Spleen (tissue), 11 donors: ENCODE data around the gene ABCC5. TPM values are rescaled to one million over a fixed set of nuclear protein-coding genes. Genes with fewer than 3 reads are reported as not detected.
A peak's percentile ranks its signal among the peaks of the same experiment; 100 is the strongest.

Source experiments
- DNase-seq: peaks from one replicate; pipeline ENCODE4 v3.0.0-alpha.2; 2020
- H3K27ac ChIP-seq, 8 donors: fragments of 200-600 bp; sonication (generic) in 7 of 8; 1 replicate in 4 of 8; 2 replicates in 4 of 8; pipeline versions ENCODE4 v1.5.0 to v1.8.0; 2016 to 2021; ENCODE audit warnings: inconsistent platforms in 4 of 8, mild to moderate bottlenecking in 4 of 8, moderate library complexity in 1 of 8
- H3K27me3 ChIP-seq, 7 donors: fragments of 200-600 bp; sonication (generic) in 6 of 7; replicated peaks in 1 of 7; 1 replicate in 4 of 7; 2 replicates in 3 of 7; pipeline versions ENCODE4 v1.5.0 to v1.8.0; 2016 to 2021; ENCODE audit warnings: inconsistent platforms in 3 of 7, mild to moderate bottlenecking in 1 of 7
- H3K36me3 ChIP-seq, 6 donors: fragments of 200-600 bp; sonication (generic) in 5 of 6; 1 replicate in 4 of 6; 2 replicates in 2 of 6; pipeline versions ENCODE4 v1.5.0 to v1.8.0; 2016 to 2021; ENCODE audit warnings: inconsistent platforms in 2 of 6
- H3K4me1 ChIP-seq, 6 donors: fragments of 200-600 bp; sonication (generic) in 5 of 6; 1 replicate in 3 of 6; 2 replicates in 3 of 6; pipeline versions ENCODE4 v1.5.0 to v1.8.0; 2016 to 2021; ENCODE audit warnings: inconsistent platforms in 3 of 6
- H3K4me3 ChIP-seq, 8 donors: fragments of 200-600 bp; sonication (generic) in 7 of 8; 1 replicate in 4 of 8; 2 replicates in 4 of 8; pipeline versions ENCODE4 v1.5.0 to v1.8.0; 2016 to 2021; ENCODE audit warnings: inconsistent platforms in 4 of 8, mild to moderate bottlenecking in 4 of 8, moderate library complexity in 2 of 8
- H3K9me3 ChIP-seq, 8 donors: fragments of 200-600 bp; sonication (generic) in 7 of 8; 1 replicate in 4 of 8; 2 replicates in 4 of 8; pipeline versions ENCODE4 v1.5.0 to v1.8.0; 2016 to 2021; ENCODE audit warnings: inconsistent platforms in 4 of 8
- CTCF ChIP-seq, 11 experiments: fragments of 200-600 bp in 7 of 11; fragments of 450-650 bp in 4 of 11; sonication (generic) in 4 of 11; IDR thresholded peaks in 8 of 11; conservative IDR thresholded peaks in 3 of 11; 1 replicate in 7 of 11; 2 replicates in 4 of 11; pipeline versions ENCODE4 v1.4.0 to v1.8.0; 2016 to 2021; ENCODE audit warnings: antibody characterized with exemption in 11 of 11, inconsistent platforms in 4 of 11, mild to moderate bottlenecking in 1 of 11
- POLR2A ChIP-seq, 3 donors: fragments of 450-650 bp; IDR thresholded peaks; one replicate each; pipeline ENCODE4 v1.5.1; 2017; ENCODE audit warnings: antibody characterized with exemption in 3 of 3, mild to moderate bottlenecking in 1 of 3
- POLR2AphosphoS5 ChIP-seq, 3 donors: sonication (generic); formaldehyde crosslinking; IDR thresholded peaks; one replicate each; pipeline ENCODE4 v1.5.1; 2017; ENCODE audit warnings: antibody characterized with exemption in 3 of 3
- WGBS, 5 donors: extraction: QIAGEN DNeasy Blood & Tissue Kit in 3 of 5; methylation state at CpG; one replicate each; pipeline versions ENCODE4 v1.1.5 to v1.1.7; 2013 to 2018; 5-methylcytosine and 5-hydroxymethylcytosine counted together
- intact Hi-C: fragments of 100-400 bp; cut with DNase I; formaldehyde crosslinking; loops from one replicate; pipeline ENCODE4 v1.15.0; 2023; ENCODE audit warnings: low total_unique reads
- polyA plus RNA-seq, 3 donors: library from polyadenylated mRNA; stranded (reverse); fragments of 200-250 nt; gene quantifications; one replicate each; pipeline ENCODE4 v1.2.1, GENCODE V29; 2013
- total RNA-seq, 7 donors: library from RNA; depleted of rRNA in 3 of 7; stranded (reverse); fragments of >200 nt in 3 of 7; fragmentation: NEBNext Ultra II Directional in 4 of 7; extraction: Animal tissue kit (Norgen Biotek cat#: 25700) in 4 of 7; gene quantifications; one replicate each; pipeline versions ENCODE4 v1.1.0 to v1.2.1, GENCODE V29; 2016 to 2021
- donor health status: healthy with polysubstance abuse.
- donor health status: DM: no; HTN: no; CAD: no; lungs with moderate emphysema.
- donor health status: DM: no; HTN: no; CAD: no.
- donor health status: Bipolar disorder and iron deficiency.
- donor health status: healthy.
- donor health status: DM: no; HTN: no; CAD: no.
- donor health status: DM: yes; HTN: yes; CAD: no.

ABCC5 gene
- total and polyA plus RNA-seq, 10 donors = 19.6 to 112 (median 59.9) TPM

GRCh38 chr3:183904833-183905780 lies 112.6 kb downstream of the ABCC5 start:
- H3K36me3 ChIP-seq = no peaks in the 10 kb centered on the region
- H3K27me3 ChIP-seq = peaks cover 0 to 9% (median 0%) of the 10 kb centered on the region in 7 donors
- H3K27ac ChIP-seq = no peak overlapping the region
- intact Hi-C loops = no loop called here
- no peak overlapping the region for H3K4me3 ChIP-seq
- WGBS, 5 donors = 70 to 82% (median 71%) methylated on average over 8 to 14 of the region's 14 CpGs
- no peaks in the 10 kb centered on the region for H3K9me3 ChIP-seq
- TF ChIP-seq POLR2AphosphoS5 (IDR thresholded peaks at IDR 0.05) (no peak), POLR2A (IDR thresholded peaks at IDR 0.05) (no peak), CTCF (IDR thresholded peaks at IDR 0.05 in 8 of 11, conservative IDR thresholded peaks at IDR 0.05 in 3 of 11) (no peak)
- DNase-seq = no peak
- H3K4me1 ChIP-seq = no peaks in the 10 kb centered on the region

DNA sequence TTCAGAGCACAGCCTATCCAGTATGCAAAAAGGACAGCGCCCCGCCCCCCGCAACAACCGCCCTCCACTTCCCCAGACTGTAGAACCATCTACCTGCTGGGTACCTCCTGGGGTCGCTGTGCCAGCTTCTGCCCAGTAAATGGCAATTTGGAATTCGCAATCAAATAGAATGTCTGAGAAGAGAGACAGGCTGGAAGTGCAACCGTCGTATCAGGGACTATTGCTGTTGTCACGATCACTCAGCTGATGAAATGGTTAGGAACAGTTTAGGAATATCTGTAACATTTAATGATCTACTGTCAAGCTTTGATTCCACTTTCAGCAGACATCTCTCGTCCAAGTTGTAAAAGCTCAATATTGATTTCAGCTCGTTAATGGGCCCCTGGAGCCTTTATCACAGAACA lies 119.7 kb downstream of the ABCC5 start:
- H3K9me3 ChIP-seq = peaks cover 0 to 5% (median 0%) of the 10 kb centered on the region in 8 donors
- TF ChIP-seq POLR2AphosphoS5 (IDR thresholded peaks at IDR 0.05) (no peak), POLR2A (IDR thresholded peaks at IDR 0.05) (no peak), CTCF (IDR thresholded peaks at IDR 0.05 in 8 of 11, conservative IDR thresholded peaks at IDR 0.05 in 3 of 11) (no peak)
- no peak overlapping the region for H3K27ac ChIP-seq
- H3K4me1 ChIP-seq = peaks cover 0 to 8% (median 2%) of the 10 kb centered on the region in 6 donors
- H3K4me3 ChIP-seq = no peak overlapping the region
- no peaks in the 10 kb centered on the region for H3K36me3 ChIP-seq
- intact Hi-C loops = loop anchor here (5.0 kb wide), 1 partner anchor 119 kb away; the partner anchor contains the start of gene ABCC5
- peak; percentile 47 for DNase-seq
- H3K27me3 ChIP-seq = peaks cover 0 to 35% (median 2%) of the 10 kb centered on the region in 7 donors
- 56 to 74% (median 67%) methylated on average over 11 of the region's 11 CpGs for WGBS, 5 donors

GRCh38 chr3:183897606-183898005 lies 120.1 kb downstream of the ABCC5 start:
- Histone ChIP-seq H3K4me1 (peaks cover 0 to 8% (median 2%) of the 10 kb centered on the region in 6 donors), H3K27ac (no peak overlapping the region), H3K27me3 (peaks cover 0 to 39% (median 6%) of the 10 kb centered on the region in 7 donors), H3K36me3 (no peaks in the 10 kb centered on the region), H3K4me3 (no peak overlapping the region), H3K9me3 (peaks cover 0 to 5% (median 0%) of the 10 kb centered on the region in 8 donors)
- DNase-seq = no peak
- intact Hi-C loops = loop anchor here (5.0 kb wide), 1 partner anchor 120 kb away; the partner anchor contains the start of gene ABCC5
- WGBS, 5 donors = 83 to 88% (median 86%) methylated on average over 4 of the region's 4 CpGs
- TF ChIP-seq CTCF (IDR thresholded peaks at IDR 0.05 in 8 of 11, conservative IDR thresholded peaks at IDR 0.05 in 3 of 11) (no peak), POLR2A (IDR thresholded peaks at IDR 0.05) (no peak), POLR2AphosphoS5 (IDR thresholded peaks at IDR 0.05) (no peak)

DNA sequence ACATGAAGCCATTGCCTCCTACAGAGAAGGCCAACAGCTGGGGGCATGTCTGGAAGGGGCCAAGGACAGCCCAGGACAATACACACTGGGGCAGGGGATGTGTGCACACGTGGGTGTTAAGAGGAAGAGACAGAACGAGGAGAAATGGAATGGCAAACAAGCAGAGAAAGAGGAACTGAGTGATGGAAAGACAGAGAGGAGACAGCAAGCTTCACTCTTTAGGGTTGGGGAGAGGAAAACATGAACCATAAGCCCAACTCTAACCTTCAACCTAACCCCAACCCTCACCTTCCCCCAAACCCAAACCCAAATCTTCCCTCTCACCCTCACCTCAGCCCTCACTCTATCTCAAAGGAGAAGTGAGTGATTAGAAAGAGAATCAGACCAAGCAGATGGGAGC lies 121.1 kb downstream of the ABCC5 start:
- no peak overlapping the region for H3K27ac ChIP-seq
- peaks cover 0 to 5% (median 0%) of the 10 kb centered on the region in 8 donors for H3K9me3 ChIP-seq
- intact Hi-C loops = loop anchor here (5.0 kb wide), 1 partner anchor 121 kb away; the partner anchor contains the start of gene ABCC5
- WGBS, 5 donors = 9 to 32% (median 11%) methylated on average over 2 of the region's 2 CpGs
- no peaks in the 10 kb centered on the region for H3K36me3 ChIP-seq
- DNase-seq = no peak
- peaks cover 0 to 8% (median 2%) of the 10 kb centered on the region in 6 donors for H3K4me1 ChIP-seq
- TF ChIP-seq POLR2AphosphoS5 (IDR thresholded peaks at IDR 0.05) (no peak), CTCF (IDR thresholded peaks at IDR 0.05 in 8 of 11, conservative IDR thresholded peaks at IDR 0.05 in 3 of 11) (no peak), POLR2A (IDR thresholded peaks at IDR 0.05) (no peak)
- no peak overlapping the region for H3K4me3 ChIP-seq
- peaks cover 0 to 47% (median 6%) of the 10 kb centered on the region in 7 donors for H3K27me3 ChIP-seq
